ENCODE results near the gene CEP170B.
"Not testable (repeated sequence)": the region's sequence is repeated elsewhere in the genome, so short reads cannot be mapped to it uniquely, and the experiment has no call there.

Gene CEP170B

DNA sequence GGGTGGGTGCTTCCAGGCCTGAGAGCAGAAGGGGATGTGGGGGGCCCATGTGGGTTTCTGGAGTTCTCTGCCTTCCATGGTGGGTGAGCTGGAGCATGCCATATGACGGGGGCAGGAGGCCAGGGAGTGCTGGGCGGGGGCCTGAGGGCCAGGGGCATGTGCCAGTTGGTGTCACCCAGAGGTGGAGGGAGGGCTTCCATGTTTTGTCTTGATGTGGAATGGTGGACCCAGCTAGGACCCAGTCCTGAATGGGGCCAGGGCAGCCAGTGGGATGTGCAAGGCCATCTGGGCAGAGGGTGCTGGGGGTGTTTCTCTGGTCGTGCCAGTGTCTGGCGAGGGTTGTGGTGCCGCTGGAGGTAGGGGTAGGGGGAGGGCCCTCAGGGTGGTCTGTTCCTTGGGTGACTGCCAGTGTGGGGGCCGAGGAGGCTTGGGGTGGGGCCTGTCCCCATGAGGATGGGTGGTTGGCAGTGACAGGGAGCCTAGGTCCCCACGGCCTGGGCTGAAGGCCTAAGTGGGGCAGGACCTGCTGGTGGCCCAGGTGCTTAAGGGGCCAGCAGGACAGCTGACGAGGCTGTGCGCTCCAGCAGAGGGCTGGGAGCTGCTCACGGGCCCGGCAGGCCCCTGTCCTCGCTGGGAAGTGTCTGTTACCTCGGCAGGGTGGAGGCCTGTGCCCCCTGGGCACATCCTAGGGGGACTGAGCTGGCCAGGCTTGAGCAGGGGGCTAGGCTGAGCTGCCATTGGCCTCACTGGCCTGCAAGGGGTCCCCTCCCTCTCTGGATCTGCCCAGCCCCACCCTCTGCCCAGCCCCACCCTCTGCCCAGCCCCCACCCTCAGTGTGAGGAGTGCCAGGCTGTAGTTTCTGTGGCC, 26.8 kb downstream of the CEP170B start:
- DNase-seq (ENCODE audit: low read depth in 2 of 2) = no peak

DNA sequence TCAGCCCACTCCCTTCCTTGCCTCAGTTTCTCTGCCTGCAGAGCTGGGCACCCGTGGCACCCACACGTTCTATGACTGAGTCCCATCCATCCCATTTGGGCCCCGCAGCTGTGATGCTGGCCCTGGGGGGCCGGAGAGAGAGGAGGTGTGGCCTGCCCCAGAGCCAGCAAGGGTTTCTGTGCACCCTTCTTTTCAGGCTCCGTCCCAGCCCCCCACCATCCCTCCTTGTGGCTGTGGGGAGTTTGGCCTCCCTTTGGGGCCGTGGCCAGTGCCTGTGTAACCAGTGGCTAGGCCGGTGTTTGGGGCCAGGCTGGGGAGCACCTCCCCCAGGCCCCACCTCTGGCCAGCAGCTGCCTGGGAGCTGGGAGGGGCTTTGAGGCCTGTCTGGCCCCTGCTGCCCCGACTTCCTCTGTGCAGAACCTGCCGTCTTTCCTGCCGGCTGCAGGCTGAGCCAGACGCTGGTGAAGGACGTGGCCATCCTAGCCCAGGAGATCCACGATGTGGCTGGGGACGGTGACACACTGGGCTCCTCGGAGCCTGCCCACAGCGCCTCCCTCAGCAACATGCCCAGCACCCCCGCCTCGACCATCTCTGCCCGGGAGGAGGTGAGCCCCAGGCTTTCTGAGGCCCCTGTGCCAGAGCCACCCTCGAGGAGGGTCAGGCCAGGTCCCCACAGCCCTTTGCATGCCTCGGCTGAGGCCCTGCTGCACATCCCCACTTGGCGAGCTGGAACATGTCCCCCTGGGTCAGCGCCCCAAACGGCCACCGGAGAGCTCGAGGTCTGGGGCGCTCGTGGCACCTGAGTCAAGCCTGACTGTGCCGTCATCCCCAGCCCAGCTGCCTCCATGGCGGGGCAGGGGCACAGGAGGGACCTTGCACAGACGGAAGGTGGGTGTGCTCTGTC, 27.7 kb downstream of the CEP170B start:
- DNase-seq (ENCODE audit: low read depth in 2 of 2) = no peak

DNA sequence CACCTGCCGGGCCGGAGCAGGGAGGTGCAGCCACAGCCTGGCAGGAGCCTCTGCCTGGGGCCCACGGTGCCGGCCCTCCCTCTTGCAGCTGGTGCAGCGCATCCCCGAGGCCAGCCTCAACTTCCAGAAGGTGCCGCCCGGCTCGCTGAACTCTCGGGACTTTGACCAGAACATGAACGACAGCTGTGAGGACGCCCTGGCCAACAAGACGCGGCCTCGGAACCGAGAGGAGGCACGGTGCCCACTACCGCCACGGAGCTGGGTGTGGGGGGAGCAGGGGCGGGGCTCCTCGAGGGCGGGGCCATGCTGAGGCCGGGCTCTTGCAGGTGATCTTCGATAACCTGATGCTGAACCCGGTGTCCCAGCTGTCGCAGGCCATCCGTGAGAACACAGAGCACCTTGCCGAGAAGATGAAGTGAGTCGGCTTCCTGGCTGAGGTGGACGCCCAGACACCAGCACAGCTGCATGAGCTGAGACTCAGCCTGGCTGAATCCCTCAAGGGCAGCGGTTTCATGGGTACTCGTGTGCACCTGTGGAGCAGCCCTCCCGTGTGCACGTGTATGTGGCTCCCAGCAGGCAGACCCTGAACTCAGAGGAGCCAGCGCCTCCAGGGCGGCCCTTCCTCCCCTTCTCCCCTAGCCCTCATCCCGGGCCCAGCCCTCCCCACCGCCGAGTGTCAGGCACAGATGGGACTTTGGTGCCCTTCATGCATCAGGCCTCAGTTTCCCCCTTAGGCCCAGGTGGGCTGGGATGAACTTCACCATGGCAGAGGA, 28.6 kb downstream of the CEP170B start:
- no peak for DNase-seq (ENCODE audit: low read depth in 2 of 2)

DNA sequence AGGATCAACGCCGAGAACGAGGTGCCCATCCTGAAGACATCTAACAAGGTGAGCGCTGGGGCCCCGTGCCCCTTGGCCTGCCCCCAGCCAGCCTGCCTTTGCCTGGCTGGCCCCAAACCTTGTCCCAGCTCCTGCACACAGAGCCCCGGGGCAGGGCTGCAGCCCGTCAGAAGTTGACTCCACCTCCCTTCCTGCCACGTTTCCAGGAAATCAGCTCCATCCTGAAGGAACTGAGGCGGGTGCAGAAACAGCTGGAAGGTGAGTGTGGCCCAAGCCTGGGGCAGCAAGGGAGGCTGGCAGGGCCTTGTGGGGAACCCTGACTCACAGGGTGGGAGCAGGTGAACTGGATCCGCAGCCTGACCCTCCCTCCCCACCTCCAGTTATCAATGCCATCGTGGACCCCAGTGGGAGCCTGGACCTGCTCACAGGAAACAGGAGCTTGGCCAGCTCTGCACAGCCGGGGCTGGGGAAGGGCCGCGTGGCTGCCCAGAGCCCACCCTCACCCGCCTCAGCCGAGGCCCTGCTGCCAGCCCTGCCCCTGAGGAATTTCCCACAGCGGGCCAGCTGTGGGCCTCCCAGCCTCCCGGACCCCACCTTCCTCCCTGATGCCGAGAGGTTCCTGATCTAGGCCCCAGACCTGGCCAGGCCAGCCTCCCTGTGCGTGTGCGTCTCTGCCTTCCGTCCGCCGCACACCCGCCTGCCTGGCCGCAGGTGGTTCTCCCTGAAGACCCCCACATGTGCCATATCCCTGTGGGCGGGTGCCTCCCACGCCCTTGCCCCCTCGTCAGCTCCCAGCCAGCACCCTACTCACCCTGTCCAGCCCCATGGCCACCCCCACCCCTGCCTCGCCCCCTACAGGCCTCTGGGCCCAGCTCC, 29.5 kb downstream of the CEP170B start:
- no peak for DNase-seq (ENCODE audit: low read depth in 2 of 2)

DNA sequence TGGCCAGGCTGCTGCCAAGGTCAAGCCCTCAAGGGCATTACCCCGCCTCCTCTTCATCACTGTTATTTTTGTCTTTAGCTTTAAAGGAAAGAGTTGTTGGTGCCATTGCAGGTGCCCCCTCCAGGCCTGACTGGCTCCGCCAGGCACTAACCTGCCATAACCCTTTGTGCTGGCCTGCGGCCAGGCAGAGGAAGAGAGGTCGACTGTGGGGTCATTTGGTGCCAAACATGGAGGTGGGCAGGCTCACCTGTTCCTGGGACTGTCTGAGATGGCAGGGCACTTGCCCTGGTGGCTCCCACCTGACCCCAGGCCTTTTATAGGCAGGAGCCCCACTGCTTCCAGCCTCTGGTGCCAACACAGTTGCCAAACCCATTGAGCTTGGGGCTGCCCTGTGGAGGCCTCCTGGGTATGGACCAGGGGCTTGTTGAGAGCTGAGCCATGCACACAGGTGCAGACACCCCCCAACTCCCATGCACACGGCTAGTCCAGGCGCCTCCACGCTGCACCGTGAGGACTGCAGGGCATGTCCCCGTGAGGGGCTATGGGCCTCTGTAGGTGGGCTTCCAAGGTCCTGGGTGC, 30.2 kb downstream of the CEP170B start:
- no peak for DNase-seq (ENCODE audit: low read depth in 2 of 2)

DNA sequence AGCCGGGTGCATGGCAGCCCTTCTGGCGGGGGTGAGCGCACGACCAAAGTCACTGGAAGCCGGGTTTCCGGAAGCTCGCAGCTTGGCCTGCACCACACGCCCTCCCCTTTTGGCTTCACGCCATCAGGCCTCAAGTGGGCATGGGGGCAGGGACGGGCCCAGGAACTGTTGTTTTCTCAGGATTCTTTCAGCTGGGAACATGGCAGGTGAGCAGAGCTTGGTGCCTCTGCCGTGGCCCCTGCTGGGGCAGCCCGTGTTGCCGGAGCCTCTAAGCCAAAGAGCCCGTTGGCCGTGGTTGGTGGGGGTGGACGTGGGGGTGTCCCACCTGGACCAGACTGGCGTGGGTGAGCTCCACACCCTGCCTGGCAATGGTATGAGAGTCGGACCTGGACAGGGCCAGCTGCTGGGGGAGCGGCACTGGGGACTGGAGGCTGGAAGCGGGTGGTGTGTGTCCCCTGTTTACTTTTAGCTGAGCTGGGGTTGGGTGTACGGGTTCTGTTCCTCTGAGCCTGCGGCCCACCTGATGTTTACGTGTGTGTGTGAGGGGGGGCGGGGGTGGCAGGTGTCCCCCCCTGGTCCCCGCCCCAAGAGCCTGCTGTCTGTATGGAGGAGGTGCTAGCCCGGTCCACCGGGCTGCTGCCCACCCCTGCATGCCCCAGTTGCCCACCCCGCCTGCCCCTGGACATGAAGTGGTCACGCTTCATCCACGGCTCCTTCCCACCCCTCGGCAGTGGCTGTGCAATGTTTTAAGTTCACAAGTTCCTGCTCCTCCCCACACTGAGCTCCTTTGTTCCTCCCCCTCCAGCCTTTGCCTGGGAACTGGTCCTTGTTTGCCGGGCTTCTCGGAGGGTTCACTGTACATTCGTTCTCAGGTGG, 31.0 kb downstream of the CEP170B start:
- no peak for DNase-seq (ENCODE audit: low read depth in 2 of 2)

DNA sequence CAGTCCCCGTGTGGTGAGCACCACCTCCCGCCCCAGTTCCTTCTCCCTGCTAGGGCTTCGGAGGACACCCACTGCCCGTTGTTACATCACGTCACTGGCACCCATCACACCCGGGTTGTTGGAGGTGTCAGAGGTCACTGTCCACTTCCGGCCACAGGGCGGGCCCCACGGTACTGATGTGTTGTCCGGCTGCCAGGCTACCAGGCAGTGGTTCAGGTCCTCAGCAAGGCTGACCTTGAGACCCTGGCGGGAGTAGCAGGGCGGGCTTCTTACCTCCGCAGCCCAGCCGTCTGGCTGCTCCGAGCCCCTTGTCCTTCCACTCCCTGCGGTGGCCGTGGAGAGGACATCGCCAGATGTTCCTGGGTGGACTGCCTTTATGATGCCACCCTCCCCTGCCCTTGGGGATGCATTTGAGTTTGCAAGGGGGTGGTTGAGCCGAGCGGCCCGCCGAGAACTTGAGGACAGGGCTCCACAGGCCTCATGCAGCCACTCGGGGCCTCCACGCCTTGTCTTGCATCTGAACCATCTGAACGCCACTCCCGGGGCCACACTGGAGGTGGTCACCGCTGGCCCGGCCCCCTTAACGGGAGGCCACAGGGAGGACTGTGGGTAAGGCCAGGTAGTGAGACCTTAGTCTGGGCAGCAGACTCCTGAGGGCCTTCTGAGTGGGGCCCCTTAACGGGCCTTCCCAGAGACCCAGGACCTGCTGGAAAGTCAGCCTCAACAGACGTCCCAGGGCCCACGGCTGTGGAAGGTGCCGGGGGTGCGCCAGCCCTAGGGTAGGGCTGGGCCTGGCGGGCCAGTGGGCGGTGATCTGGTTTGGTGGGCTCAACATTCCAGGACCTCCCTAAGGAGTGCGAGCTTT, 32.5 kb downstream of the CEP170B start:
- DNase-seq (ENCODE audit: low read depth in 2 of 2) = no peak

DNA sequence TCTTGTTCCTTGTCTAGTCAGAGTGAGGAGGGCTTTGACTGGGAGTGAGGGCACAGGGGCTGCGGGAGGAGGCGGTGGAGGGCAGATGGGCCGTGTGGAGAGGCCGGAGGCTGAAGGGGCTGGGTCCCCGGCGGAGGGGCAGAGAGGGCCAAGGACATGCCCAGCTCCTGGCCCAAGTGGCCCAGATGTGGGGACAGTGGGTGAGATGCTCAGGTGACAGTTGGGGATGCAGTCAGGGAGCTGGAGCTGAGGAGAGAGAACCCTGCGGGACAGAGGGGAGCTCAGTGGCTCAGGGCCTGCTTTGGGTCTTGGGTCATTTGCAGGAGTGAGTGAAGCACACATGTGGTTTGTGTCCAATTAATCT, 33.1 kb downstream of the CEP170B start:
- DNase-seq (ENCODE audit: low read depth in 2 of 2) = no peak

DNA sequence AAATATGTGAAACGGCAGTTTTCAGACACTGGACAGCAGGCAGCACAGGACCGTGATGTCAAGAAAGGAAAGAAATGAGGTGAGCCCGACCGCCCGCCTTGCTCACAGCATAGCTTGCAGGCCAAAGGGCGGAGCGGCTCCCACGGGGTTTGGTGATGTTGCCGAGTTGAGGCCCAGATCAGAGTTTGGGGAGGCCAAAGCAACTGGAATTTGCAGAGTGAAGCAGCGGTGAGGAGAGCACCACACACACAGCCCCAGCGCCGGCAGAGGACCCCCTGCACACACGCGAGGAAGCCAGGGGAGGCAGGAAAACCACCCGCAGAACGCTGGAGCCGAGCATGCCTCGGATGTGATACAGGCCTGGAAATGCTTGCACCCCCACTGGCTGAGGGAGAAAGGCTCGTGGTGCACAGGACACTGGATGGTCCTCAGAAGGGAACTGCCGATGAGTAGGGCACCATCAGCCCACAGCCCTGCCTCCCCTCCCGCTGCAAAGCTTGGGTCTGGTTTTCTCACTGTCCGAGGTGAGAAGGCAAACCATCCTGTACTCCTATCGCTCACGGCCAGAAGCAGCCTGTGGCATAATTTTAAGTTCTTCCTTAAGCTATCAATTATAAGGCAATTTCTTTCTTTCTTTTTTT, 33.9 kb downstream of the CEP170B start:
- DNase-seq (ENCODE audit: low read depth in 2 of 2) = no peak

DNA sequence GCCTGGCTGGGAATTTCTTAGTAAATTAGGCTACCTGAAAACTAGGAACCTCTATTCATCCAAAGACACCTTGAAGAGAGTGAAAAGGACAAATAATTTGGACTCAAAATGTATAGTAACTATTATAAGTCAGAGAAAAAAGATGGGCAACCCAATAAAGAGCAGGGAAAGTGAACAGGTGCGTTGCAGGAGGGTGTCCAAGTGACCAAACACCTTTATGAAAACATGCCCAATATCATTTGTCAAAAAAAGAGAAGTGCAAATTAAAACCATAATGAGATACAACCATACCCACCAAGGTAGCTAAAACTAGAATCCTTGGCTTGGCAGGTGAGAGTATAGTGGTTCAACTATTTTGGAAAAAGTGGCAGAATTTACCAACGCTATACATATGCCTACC, 34.7 kb downstream of the CEP170B start:
- DNase-seq (ENCODE audit: low read depth in 2 of 2) = no peak

DNA sequence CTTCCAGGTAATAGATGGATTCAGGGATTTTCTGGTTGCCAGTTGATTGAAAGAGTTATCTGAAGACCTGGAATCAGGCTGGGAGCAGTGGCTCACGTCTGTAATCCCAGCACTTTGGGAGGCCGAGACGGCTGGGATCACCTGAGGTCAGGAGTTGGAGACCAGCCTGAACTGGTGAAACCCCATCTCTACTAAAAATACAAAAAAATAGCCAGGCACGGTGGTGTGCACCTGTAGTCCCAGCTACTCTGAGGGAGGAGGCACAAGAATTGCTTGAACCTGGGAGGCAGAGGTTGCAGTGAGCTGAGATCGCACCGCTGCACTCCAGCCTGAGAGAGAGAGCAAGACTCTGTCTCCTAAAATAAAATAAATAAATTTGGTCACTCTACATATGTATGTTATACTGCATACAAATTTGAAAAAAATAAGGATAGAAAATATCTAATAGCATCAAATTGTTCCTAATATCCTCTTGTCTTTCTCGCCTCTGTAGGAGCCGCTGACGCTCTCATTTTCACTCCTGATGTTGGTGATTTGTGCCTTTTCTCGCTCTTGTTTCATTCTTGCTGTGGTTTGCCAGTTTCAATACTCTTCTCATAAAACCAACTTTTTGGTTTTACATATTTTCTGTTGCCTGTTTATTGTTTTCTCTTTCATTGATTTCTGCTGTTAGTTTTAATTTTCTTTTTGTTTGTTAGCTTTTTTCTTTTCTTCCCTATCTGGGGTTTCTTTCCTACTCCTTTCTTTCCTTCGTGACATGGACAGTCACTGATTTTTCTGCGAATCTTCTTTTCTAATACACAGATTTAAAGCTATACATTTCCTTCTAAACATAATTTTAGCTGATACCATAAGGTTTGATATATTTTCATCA, 35.8 kb downstream of the CEP170B start:
- DNase-seq (ENCODE audit: low read depth in 2 of 2) = no peak

DNA sequence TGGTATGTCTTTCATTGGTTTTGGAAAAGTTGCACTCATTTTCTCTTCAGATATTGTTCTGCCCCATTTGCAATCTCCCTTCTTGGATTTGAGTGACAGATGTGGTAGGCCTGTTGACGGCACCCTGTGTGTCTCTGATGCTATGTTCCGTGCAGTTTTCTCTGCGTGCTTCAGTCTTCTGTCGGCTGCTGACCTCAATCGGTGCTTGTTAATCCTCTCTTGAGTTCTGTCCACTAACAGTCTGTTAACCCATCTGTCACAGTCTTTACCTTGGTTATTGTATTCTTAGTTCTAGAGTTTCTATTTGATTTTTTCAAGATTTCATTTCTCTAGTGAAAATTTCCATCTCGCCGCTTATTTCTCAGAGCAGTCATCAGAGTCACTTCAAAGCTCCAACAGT, 38.9 kb downstream of the CEP170B start:
- no peak for DNase-seq (ENCODE audit: low read depth in 2 of 2)

DNA sequence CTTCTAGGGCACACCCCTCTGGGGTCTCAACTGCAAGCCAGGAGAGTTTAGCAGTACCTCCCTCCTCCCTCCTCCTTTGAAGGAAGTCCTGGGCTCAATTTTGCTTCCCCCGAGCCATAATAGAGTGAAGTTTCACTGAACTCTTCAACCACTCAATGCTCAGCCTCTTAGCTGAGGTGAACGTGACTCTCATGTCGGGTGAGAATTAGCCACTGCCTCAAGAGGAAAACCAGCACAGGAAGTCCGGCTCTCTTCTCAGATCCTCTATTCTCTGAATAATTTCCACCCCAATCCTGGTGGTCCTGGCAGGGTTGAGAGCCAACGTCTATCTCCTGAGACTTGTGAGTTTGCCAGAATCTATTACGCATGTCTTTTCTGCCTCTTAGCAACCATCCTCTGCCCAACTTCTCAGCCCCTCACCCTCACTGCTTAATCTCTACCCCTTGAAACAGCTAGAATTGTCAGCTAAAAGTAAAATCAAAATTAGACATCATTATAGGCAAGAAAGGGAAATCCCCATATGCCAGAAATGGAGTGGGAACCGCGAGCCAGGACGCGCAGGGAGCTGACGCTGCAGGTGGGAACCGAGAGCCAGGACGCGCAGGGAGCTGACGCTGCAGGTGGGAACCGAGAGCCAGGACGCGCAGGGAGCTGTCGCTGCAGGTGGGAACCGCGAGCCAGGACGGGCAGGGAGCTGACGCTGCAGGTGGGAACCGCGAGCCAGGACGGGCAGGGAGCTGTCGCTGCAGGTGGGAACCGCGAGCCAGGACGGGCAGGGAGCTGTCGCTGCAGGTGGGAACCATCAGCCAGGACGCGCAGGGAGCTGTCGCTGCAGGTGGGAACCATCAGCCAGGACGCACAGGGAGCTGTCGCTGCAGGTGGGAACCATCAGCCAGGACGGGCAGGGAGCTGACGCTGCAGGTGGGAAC, 39.8 kb downstream of the CEP170B start:
- not testable (repeated sequence) for DNase-seq (ENCODE audit: low read depth in 2 of 2)

DNA sequence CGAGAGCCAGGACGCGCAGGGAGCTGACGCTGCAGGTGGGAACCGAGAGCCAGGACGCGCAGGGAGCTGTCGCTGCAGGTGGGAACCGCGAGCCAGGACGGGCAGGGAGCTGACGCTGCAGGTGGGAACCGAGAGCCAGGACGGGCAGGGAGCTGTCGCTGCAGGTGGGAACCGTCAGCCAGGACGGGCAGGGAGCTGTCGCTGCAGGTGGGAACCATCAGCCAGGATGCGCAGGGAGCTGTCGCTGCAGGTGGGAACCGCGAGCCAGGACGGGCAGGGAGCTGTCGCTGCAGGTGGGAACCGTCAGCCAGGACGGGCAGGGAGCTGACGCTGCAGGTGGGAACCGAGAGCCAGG, 40.5 kb downstream of the CEP170B start:
- not testable (repeated sequence) for DNase-seq (ENCODE audit: low read depth in 2 of 2)

DNA sequence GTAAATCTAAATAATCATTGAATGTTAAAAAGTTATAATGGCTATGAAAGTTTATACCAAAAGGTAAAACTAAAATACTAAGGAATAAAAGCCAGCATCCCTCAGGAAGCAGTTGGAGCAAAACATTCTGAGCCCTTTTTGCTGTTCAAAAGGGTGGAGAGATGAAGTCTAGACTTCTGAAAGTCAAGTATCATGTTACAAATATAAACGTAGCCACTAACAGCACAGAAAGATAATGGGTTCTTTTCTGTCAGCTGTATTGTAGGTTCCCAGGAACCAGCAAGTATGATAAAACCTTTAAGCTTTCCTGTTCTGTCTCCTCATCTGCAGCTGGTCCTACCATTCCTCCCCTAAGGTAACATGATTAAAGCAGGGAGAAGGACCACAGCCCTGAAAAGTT, 43.2 kb downstream of the CEP170B start:
- DNase-seq (ENCODE audit: low read depth in 2 of 2) = no peak

DNA sequence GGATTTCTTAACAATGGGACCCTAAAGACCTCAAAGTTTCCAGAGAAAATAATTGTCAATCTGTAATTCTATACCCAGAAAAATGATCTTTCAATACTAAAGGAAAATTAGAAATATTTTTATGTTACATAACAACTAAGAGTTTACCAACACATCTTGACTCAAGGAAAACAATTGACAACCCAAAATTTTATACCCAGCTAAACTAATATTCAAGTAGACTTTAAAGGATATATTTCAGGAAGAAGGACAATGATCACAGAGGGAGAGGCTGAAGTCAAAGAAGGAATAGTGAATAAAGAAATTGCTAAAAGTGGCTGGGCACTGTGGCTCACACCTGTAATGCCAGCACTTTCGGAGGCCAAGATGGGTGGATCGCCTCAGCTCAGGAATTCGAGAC, 47.0 kb downstream of the CEP170B start:
- DNase-seq (ENCODE audit: low read depth in 2 of 2) = no peak
